PC-9 (cell line): ENCODE results near the gene PALS1. TPM values are rescaled to one million over a fixed set of nuclear protein-coding genes. Genes with fewer than 3 reads are reported as not detected.

Experiments
- BruUV-seq: library from RNA; stranded (reverse); fragments of 400-500 nt; replicated peaks from 2 replicates; lab custom pipeline; 2021; lab: Mats Ljungman, UMichigan
- CTCF ChIA-PET: fragments of 300-600 bp; sonication (Branson Sonifier 250); formaldehyde crosslinking; loops from one replicate; lab custom pipeline; 2022; ENCODE audit warnings: antibody characterized with exemption; lab: Charles Lee
- POLR2A ChIA-PET: fragments of 300-600 bp; sonication (Branson Sonifier 250); formaldehyde crosslinking; loops from one replicate; lab custom pipeline; 2022; ENCODE audit warnings: antibody characterized with exemption; ENCODE audit not compliant: unreplicated experiment; lab: Charles Lee
- DNase-seq, 2 experiments: peaks; one replicate each; pipeline versions ENCODE4 v3.0.0 to v3.0.0-alpha.2; 2015 to 2022; ENCODE audit warnings: mixed read lengths in 1 of 2
- H2AFZ ChIP-seq: fragments of 200-600 bp; sonication (generic); 2 replicates; pipeline ENCODE4 v1.8.1; 2017; ENCODE audit warnings: antibody characterized with exemption
- H3F3A ChIP-seq: fragments of 200-600 bp; sonication (generic); 2 replicates; pipeline ENCODE4 v1.8.1; 2017; ENCODE audit warnings: antibody characterized with exemption, mild to moderate bottlenecking, low read depth; ENCODE audit not compliant: insufficient read depth
- H3K27ac ChIP-seq: fragments of 200-600 bp; sonication (generic); 2 replicates; pipeline ENCODE4 v1.6.1; 2016; ENCODE audit warnings: mixed run types
- H3K27me3 ChIP-seq: fragments of 200-600 bp; sonication (generic); 2 replicates; pipeline ENCODE4 v1.6.1; 2016; ENCODE audit warnings: low read depth, mixed run types; ENCODE audit not compliant: insufficient read depth
- H3K36me3 ChIP-seq: fragments of 200-600 bp; sonication (generic); 2 replicates; pipeline ENCODE4 v1.6.1; 2016; ENCODE audit warnings: low read depth, mixed run types
- H3K4me1 ChIP-seq: fragments of 200-600 bp; sonication (generic); replicated peaks from 2 replicates; pipeline ENCODE4 v1.6.1; 2016; ENCODE audit warnings: mixed run types; ENCODE audit not compliant: insufficient read depth
- H3K4me2 ChIP-seq: fragments of 200-600 bp; sonication (generic); 2 replicates; pipeline ENCODE4 v1.6.1; 2017; ENCODE audit warnings: mixed run types
- H3K4me3 ChIP-seq: fragments of 200-600 bp; sonication (generic); 2 replicates; pipeline ENCODE4 v1.6.1; 2016; ENCODE audit warnings: mixed run types
- H3K79me2 ChIP-seq: fragments of 200-600 bp; sonication (generic); 2 replicates; pipeline ENCODE4 v1.6.1; 2017; ENCODE audit warnings: low read depth, mixed run types
- H3K9me2 ChIP-seq: fragments of 200-600 bp; sonication (generic); 2 replicates; pipeline ENCODE4 v1.8.1; 2017; ENCODE audit warnings: mild to moderate bottlenecking; ENCODE audit not compliant: insufficient read depth
- H3K9me3 ChIP-seq: fragments of 200-600 bp; sonication (generic); 2 replicates; pipeline ENCODE4 v1.8.1; 2016; ENCODE audit warnings: low read depth; ENCODE audit not compliant: insufficient read depth
- H4K20me1 ChIP-seq: fragments of 200-600 bp; sonication (generic); 2 replicates; pipeline ENCODE4 v1.8.1; 2017; ENCODE audit not compliant: insufficient read depth
- CTCF ChIP-seq: fragments of 200-600 bp; sonication (generic); conservative IDR thresholded peaks from 2 replicates; pipeline ENCODE4 v1.6.1; 2017; ENCODE audit warnings: mixed run types, antibody characterized with exemption, mild to moderate bottlenecking, moderate library complexity
- EZH2 ChIP-seq: fragments of 200-600 bp; sonication (generic); IDR thresholded peaks from 2 replicates; pipeline ENCODE4 v1.8.0; 2017; ENCODE audit warnings: antibody characterized with exemption, low read depth
- intact Hi-C: fragments of 100-400 bp; cut with micrococcal nuclease; formaldehyde crosslinking; loops from one replicate; pipeline ENCODE4 v1.10.0; 2022; ENCODE audit not compliant: unreplicated experiment
- total RNA-seq: library from RNA; stranded (reverse); gene quantifications from 2 replicates; pipeline ENCODE4 v1.2.3, GENCODE V29; 2021

Gene PALS1
- total RNA-seq, 1 experiment from 2014 or later, result 94.7 TPM

- H3K36me3 ChIP-seq, result no peaks in the 10 kb centered on the region; the same call in 1 of the 2 replicates
- 0 out of 2 replicates have a peak, but pooled peaks cover 5% of the 10 kb centered on the region for H3F3A ChIP-seq
- no peaks in the 10 kb centered on the region; the same call in 1 of the 2 replicates for H3K9me2 ChIP-seq
- H3K4me3 ChIP-seq, result no peak overlapping the region
- TF ChIP-seq CTCF, result no peak
- TF ChIP-seq EZH2, result no peak
- no peaks in the 10 kb centered on the region for H3K27me3 ChIP-seq
- DNase-seq, result no peak
- no TSS peak for BruUV-seq
- no peaks in the 10 kb centered on the region for H3K9me3 ChIP-seq
- ChIA-PET POLR2A (no interaction called here), CTCF (no interaction called here)
- intact Hi-C loops, result no loop called here
- peaks cover 77% of the 10 kb centered on the region for H3K79me2 ChIP-seq
- H3K27ac ChIP-seq, result no peak overlapping the region
- H4K20me1 ChIP-seq, result peaks cover 42% of the 10 kb centered on the region
- no peak overlapping the region for H2AFZ ChIP-seq
- no peak overlapping the region for H3K4me2 ChIP-seq
- H3K4me1 ChIP-seq, result peaks cover 4% of the 10 kb centered on the region
Measured at GRCh38 chr14:67265131-67265530, 23.9 kb downstream of the PALS1 start.

- no peak for TF ChIP-seq EZH2
- peaks cover 38% of the 10 kb centered on the region for H4K20me1 ChIP-seq
- no TSS peak for BruUV-seq
- ChIA-PET POLR2A (no interaction called here), CTCF (no interaction called here)
- H3K4me1 ChIP-seq, result peaks cover 4% of the 10 kb centered on the region
- H3K79me2 ChIP-seq, result peaks cover 66% of the 10 kb centered on the region
- no peak for DNase-seq
- H3K4me2 ChIP-seq, result no peak overlapping the region
- intact Hi-C loops, result no loop called here
- no peaks in the 10 kb centered on the region; the same call in 1 of the 2 replicates for H3K9me2 ChIP-seq
- no peak overlapping the region for H3K27ac ChIP-seq
- H2AFZ ChIP-seq, result no peak overlapping the region
- peaks cover 8% of the 10 kb centered on the region; the same call in 1 of the 2 replicates for H3K36me3 ChIP-seq
- no peaks in the 10 kb centered on the region for H3K27me3 ChIP-seq
- no peaks in the 10 kb centered on the region for H3F3A ChIP-seq
- H3K4me3 ChIP-seq, result no peak overlapping the region
- H3K9me3 ChIP-seq, result no peaks in the 10 kb centered on the region
Measured at GRCh38 chr14:67267576-67268328, 26.5 kb downstream of the PALS1 start.

GRCh38 chr14:67268426-67269150, 27.4 kb downstream of the PALS1 start:
- DNase-seq, result no peak
- Histone ChIP-seq H3K79me2 (peaks cover 65% of the 10 kb centered on the region), H3K4me1 (no peaks in the 10 kb centered on the region), H3F3A (no peaks in the 10 kb centered on the region), H3K9me2 (no peaks in the 10 kb centered on the region; the same call in 1 of the 2 replicates), H3K27me3 (no peaks in the 10 kb centered on the region), H3K9me3 (no peaks in the 10 kb centered on the region), H3K36me3 (peaks cover 10% of the 10 kb centered on the region; the same call in 1 of the 2 replicates), H3K4me3 (no peak overlapping the region), H2AFZ (no peak overlapping the region), H3K27ac (no peak overlapping the region), H3K4me2 (no peak overlapping the region), H4K20me1 (peaks cover 33% of the 10 kb centered on the region)
- CTCF ChIA-PET, result no interaction called here
- no TSS peak for BruUV-seq
- intact Hi-C loops, result no loop called here
- POLR2A ChIA-PET, result interaction anchor here (0.6 kb wide), 1 partner anchor 68 kb away, joined by 3 read pairs; no protein-coding TSS in a partner anchor
- no peak for TF ChIP-seq CTCF
- no peak for TF ChIP-seq EZH2
